NCI-H82 treated with DMSO at 0.1 percent for 48 hours (cell line): ENCODE measurements around the gene REEP6.

Experiments used
- DNase-seq: peaks from one replicate; lab custom pipeline; 2025; ENCODE audit not compliant: unreplicated experiment; lab: John Stamatoyannopoulos, UW

Gene REEP6

DNA sequence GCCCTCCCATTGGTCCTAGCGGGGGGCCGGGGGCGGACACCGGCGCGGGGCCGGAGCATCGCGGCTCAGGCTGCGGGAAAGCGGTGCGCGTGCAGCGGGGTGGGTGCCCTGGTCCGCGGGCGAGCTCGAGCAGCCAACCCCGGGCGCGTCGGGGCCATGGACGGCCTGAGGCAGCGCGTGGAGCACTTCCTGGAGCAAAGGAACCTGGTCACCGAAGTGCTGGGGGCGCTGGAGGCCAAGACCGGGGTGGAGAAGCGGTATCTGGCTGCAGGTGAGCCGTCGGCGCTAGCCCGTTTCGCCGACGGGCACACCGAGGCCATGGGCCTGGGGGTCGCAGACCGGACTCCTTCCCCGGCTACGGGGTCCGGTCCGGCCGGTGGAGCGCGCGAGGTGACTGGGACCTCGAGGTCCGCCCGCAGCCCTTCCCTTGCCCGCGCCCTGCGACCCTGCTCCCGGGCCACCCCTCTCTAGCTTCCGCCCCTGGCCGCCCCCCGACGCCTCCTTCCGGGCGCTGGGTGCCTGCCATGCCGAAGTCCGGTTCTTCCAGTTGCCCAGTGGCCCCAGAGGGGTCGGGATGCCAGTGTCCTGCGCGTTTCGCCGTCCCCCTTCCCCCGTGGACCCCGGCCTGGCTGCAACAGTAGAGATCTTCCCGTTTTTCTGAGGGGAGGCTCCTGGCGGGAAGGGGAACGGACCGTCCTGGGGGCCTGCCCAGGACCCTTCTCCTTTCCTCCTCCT lies at the start of gene REEP6:
TSS of gene REEP6 (plus strand) at position 68 of the 735 bp plus-strand sequence. CDS start at position 157, 89 bp downstream.
- DNase-seq, result no peak

DNA sequence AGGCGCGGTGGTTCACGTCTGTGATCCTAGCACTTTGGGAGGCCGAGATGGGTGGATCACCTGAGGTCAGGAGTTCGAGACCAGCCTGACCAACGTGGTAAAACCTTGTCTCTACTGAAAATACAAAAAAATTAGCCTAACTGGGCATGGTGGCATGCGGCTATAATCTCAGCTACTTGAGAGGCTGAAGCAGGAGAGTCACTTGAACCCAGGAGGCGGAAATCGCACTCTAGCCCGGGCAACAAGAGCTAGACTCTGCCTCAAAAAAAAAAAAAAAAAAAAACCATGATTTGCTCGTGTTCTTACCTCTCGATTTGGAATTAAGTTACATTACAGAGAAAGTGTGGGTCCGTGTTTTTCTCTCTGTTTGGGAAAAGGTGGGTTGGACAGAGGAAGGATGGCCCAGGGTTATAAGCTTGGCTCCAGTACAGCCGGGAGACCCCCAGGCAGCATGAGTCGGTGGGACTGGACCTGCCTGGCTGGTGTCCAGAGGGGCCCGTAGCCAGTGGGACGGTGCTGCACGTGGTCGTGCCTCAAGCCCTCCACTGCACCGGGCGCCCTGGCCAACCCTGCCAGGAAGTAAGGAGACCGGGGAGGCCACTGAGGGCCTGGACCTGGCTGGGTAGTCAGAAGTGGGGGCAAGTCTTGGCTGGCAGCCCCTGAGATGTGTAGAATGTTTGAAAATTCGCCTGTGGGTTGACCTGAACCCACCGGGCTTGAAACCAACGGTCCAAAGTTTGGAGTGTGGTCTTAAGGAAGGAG lies 49.1 kb upstream of the REEP6 start:
- no peak for DNase-seq

DNA sequence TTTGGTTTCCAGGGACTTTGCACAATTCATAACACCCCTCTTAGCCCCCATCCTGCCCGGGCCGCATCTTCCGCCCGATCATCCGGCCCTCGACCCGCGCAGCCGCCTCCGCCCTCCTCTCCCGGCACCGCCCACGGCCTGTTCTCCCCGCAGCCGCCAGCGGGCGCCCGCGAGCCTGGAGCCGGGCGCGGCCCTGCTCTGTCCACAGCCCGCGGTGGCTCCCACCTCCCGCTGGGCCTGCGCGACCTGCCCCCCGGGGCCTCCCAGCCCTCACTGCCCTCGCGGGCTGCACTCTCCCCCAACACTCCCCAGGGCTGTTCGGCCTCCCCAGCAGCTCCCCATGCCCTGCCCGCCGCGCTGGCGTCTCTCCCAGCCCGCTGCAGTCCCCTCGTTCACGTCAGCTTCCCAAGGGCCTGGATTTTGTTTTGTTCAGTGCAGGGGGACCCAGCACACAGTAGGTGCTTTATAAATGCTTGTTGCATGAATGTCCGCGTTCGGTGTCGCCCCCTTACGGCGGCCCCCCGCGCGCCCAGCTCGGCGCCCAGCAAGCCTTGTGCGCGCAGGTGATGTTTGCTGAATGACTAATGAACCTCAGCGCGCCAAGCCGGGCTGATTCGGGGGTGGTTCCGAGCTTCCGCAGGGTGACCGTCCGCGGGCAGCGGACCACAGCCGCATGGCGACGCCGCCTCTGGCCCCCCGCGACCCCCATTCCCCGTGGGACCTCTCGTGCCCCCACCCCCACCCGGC lies 45.6 kb upstream of the REEP6 start:
- no peak for DNase-seq

DNA sequence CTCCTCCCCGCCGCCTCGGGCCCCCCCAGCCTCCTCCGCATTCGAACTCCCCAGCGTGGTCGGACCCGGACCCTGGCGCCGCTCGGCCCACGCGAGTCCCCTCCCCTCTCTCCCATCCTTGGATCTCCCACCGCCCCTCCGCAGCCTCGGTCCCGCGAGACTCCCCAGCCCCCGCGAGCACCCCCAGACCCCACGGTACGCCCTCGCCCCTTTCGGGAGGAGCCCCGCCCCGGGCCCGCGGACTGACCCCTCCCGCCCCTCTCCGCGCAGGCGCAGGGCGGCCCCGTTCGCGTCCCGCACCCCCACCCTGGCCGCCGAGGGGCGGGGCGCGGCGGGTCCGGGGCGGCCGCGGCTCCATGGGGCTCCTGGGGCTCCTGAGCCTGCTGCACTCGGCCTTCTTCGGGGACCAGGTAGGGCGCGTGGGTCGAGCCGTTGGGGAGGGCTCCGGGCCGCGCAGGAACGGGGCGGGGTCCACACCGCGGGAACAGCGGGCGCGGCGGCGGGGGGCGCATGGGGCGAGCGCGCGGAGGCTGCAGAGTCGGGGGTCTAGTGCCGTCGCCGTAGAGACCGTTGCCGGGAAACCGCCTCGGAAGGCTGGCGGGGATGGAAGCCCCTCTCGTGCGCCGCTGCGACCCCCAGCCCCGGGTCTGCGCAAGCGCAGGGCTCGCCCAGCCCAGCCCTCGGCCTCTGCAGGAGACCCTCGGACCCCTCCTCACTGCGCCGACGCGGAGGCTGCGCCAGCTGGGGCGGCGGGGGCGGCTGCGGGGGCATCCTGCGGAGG lies 44.9 kb upstream of the REEP6 start:
- DNase-seq, result no peak

DNA sequence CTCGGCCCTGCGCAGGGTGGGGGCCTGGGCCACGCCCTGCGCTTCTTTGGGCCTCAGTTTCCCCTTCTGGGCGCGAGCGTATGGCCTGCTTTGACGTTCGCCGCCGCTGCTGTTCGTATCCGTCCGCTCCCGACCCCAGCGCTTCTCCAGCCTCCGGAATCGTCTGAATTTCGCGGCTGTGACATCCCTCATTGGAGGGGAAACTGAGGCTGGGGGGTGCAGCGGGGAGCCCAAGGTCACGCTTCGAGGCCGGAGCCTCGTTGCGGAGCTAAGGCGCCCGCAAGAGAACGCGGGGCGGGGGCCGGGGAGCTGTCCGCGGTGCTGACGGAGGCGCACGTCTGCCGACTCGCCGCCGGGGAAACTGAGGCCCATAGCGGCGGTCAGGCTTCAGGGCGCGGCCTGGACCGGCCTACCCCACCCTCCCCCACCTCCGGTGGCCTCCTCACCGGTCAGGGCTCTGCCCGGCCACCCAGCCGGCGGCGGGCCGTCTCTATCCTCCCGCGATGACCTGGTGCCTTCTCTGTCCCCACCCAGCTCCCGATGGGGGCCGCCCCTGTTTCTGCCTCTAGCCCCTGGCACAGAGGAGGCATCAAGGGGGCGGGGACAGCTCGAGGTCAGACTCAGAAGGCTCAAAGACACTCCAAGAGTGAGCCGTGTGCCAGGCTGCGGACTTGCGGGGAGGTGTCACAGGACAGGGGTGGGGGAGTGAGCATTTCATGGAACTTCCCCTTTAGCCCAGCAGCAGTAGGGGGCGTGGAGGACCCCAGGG lies 44.1 kb upstream of the REEP6 start:
- DNase-seq, result no peak

DNA sequence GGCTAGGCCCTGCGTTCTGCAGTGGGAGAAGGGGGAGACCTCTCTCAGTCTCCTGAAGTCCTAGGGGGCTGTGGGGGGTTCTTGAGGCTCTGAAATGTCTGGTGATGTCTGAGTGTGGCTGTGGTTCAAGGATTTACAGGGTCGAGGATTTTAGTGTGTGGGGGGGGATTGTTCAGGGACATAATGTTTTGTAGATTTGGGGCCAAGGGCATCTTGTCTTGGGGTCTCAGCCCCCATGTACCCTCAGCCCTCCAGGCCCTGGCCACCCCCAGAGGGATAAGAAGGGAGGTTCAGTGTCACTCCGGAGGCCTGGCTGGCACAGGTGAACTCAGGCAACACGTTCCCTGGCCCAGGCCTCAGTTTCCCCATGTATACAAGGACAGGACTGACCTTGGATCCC lies 43.5 kb upstream of the REEP6 start:
- no peak for DNase-seq

DNA sequence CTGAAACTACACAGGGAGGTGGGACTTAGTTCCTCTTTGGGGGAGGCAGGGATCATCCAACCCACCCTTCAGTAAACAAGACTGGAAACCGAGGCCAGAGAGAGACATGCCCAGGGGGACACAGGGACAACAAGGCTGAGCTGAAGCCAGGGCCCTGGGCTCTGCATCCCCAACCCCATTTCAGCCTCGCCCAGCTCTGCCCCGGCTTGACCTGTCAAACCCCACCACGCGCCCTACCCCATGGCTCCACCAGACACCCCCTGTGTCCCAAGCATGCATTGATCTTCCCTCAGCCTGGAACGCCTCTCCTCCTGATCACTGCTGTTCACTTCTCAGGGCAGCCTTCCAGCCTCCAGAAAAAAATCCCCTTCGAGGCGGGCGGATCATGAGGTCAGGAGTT lies 43.0 kb upstream of the REEP6 start:
- DNase-seq, result no peak

DNA sequence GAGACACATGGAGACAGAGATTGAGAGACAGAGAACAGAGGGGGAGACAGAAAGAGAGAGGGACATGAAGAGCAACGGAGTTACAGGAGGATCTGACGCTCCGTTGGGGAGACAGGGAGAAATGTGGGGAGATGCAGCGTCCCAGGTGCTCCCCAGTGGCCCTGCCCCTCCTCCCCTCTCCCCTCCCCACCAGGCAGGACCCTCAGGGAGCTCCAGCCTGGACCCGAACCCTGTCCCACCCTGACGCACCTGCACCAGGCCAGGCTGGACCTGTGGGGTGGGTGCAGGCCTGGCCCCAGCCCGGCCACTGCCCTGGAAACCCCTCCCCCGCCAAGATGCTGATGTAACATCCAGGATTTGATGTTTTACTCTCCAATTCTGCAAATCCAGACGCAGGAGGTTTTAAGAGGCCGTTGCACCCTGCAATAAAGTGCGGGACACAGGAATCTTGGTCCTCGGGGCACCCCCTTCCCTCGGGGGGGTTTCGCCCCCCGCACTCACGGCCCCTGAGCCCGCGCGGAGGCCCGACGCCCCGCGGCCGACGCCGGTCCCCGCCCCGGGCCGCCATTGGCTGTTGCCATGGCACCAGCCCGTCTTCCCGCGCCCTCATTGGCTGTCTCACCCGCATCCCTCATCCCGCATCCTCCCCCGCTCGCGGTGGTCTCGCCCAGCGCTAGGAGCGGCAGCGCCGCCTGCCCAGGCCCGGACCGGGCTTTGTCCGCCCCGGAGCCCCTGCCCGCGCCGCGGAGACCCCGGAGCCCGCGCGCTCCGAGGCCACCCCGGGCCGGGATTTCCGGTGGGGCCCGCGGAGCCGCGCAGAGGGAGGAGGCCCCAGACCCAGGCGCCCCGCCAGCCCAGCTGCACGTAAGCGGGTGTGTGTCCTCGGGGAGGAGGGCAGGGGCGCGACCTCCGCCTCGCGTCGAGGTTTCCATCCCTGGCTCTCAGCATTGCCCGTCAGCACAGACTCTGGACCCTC lies 41.2 kb upstream of the REEP6 start, which contains the start of gene APC2:
TSS of gene APC2 (plus strand) at position 655 of the 976 bp plus-strand sequence. CDS start 2,881 bp downstream, outside the sequence.
- DNase-seq, result peak; percentile 10

DNA sequence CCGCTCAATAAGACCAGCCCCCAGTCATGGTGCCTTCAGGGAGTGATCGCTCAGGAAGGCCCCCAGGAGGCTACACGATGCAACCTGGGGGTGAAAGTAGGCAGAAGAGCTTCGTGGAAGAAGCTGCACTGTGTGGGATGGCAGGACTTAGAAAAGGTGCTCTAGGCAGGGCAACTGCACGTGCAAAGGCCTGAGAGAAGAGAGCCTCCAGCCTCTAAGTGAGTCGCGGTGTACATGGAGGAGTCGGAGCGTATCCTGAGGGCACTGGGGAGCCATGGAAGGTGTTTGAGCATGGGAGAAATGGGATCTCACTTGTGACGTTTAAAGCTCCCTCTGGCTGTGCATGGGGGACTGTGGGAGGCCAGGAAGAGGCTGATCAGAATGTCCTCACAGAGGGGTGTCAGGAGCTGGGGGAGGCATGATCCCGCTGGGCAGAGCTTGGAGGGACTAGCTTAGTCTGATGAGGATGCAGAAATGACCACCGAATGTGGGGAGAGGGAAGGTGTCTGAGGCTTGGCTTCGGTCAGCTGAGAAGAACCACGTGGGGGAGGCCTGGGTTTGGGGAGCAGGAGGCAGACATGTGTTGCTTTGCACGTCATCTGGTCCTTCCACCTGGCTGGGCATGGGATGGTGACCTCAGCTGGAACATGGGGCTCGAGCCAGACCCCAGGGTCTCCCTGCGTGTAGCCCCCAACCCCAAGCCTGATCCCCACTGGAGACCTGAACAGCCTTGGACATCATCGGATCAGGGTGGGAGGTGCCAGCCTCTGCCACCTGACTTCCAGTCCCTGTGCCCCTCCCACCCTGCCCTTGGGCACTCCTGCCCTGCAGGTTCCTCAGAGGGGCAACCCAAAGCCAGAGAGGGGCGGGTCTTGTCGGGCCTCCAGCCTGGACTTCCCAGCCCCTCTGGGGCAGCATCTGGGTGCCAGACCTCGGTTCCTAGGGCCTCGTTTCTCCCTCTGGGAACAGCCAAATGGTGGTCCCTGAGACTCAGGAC lies 39.9 kb upstream of the REEP6 start:
- DNase-seq, result no peak

DNA sequence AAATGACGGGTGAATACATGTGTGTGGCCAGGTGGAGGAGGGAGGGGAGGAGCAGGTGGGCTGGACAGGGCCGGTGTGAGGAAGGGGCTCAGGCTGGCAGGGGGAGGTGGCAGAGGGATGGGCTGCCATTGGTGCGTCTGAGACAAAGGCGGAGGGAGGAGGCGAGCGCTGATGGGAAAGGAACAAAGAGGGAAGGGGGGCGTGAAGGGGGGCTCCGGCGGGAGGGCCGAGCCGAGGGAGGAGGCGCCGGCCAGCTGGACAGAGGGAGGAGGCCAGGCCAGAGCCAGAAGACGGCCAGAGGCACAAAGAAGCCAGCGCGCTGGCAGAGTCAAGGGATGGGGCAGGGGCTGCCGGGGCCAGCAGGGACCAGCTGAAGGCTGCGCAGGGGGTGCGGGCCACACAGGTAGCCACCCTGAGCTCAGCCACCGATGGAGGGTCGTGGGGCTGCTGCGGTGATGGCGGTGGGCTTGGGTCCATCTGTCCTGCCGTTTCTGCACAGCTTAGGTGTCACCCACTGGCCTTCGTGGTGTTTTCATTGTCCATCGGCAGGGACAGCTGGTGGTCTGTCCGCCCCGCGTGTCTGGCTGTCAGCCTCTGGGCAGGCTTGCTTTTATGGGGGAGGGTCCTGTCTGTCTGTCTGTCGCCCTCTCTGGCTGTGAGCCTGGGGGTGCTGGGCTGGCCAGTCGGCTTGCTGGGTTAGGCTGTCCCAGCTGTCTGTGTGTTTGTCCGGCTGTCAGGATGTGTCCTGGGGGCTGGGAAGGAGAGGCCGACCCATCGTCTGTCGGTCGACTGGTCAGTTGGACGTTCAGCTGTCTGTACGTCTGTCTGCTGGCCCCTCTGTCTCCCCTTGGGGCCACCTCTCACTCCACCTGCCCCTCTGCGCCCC lies 38.8 kb upstream of the REEP6 start:
- no peak for DNase-seq

DNA sequence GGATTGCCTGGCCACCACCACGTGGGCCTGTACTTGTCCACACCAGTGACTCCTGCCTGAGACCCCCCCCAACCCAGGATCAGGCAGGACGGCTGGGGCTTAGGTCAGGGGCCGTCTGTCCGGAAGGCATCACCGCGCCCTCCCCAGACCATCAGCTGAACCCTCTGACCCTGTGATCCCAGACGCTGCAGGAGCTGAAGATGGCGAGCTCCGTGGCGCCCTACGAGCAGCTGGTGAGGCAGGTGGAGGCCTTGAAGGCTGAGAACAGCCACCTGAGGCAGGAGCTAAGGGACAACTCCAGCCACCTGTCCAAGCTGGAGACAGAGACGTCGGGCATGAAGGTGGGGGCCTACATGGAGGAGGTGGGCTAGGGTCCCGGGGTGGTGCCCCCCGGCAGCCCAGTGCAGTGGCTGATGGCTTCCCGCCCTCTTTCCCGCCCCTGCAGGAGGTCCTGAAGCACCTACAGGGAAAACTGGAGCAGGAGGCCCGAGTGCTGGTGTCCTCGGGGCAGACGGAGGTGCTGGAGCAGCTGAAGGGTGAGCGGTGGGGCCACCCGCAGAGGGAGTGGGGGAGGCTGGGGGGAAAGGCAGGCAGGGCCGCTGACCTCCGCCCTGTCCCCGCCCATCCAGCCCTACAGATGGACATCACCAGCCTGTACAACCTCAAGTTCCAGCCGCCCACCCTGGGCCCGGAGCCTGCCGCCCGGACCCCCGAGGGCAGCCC lies 38.0 kb upstream of the REEP6 start:
- DNase-seq, result no peak

DNA sequence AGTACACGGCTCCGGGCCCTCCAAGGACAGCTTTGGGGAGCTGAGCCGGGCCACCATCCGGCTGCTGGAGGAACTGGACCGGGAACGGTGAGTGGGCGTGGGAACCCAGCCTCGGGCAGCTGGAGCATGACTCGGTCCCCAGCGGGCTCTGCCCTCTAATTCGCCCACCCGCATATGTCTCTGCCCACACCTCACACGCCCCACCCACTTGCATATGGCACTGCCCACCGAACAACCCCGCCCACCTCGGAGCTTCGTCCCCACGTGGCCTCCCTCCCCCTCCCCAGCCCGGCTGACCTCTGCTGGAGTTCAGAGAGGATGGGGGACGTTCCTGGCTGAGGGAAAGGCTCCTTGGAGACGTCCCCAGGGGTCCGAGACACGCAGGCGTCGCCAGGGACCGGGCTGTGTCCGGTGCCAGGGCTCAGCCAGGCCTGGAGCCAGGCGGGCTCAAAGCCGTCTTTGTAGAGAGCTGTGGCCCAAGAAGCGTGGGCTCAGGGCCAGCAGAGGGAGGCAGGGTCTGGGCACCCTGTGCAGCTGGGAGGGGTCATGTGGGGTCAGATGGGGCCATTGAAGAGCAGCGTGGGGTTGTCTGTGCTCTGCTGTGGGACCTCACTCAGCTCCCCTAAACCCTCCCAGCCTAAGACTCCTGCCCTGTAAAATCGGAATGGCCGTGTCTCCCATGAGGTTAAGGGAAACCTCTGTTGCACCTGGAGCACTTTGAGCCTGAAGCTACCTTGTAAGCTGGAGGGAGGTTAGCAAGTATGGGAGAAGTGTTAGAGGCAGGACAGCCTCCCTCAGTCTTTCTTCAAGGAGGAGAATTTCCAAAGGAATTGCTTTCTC lies 37.2 kb upstream of the REEP6 start:
- DNase-seq, result peak; percentile 20

DNA sequence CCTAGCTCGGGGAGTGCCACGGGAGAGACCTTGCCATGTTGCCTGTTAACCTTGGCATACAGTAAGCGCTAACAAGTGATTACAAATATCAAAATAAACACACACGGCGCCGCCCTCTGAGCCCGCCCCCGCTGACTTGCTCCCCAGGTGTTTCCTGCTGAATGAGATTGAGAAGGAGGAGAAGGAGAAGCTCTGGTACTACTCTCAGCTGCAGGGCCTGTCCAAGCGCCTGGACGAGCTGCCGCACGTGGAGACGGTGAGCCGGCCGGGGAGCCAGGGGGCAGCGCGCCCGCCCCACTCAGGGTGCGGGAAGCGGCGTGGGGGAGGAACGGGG lies 36.0 kb upstream of the REEP6 start:
- DNase-seq, result no peak

DNA sequence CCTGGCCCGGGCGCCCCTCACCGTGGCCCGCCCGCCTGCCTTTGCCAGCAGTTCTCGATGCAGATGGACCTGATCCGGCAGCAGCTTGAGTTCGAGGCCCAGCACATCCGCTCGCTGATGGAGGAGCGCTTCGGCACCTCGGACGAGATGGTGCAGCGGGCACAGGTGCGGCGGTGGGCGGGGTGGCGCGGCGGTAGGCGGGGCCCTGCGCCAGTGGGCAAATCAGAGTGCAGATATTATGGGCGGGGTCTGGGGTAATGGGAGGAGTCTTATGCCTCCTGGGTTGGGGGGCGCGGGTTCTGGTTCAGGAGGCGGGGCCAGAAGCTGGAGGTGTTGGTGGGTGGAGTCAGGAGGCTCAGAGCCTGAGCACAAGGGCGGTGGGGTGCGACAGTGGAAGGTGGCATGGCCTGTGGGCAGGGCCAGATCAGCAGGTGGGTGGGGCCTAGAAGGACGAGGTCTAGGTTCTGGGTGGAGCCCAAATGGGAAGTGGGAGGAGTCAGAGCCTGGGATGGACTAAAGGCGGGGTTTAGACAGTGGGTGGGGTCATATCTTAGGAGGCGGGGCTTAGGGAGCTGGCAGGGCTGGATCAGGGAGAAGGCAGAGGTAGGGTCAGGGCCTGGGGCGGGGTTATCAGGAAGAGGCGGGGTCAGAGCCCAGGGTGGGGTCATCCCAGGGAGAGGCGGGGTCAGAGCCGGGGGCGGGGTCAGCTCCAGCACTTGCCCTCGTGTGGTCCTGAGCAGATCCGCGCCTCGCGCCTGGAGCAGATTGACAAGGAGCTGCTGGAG lies 35.5 kb upstream of the REEP6 start:
- DNase-seq, result peak; percentile 41
